Body of pancreas (tissue), 4 donors: Measurements from ENCODE around the gene UQCRH.

Experiments used
- POLR2A ChIP-seq, 3 donors: fragments of 450-650 bp; IDR thresholded peaks; one replicate each; pipeline ENCODE4 v1.6.1; 2016; ENCODE audit warnings: antibody characterized with exemption in 3 of 3, mild to moderate bottlenecking in 2 of 3
- TF ChIP-seq, protein P1 (sequence below), 7 experiments: fragments of 450-650 bp in 4 of 7; fragments of 200-600 bp in 3 of 7; sonication (generic) in 3 of 7; IDR thresholded peaks; one replicate each; pipeline ENCODE4 v1.5.1; 2016 to 2019; ENCODE audit warnings: antibody characterized with exemption in 7 of 7

- TF ChIP-seq, protein P1, sequence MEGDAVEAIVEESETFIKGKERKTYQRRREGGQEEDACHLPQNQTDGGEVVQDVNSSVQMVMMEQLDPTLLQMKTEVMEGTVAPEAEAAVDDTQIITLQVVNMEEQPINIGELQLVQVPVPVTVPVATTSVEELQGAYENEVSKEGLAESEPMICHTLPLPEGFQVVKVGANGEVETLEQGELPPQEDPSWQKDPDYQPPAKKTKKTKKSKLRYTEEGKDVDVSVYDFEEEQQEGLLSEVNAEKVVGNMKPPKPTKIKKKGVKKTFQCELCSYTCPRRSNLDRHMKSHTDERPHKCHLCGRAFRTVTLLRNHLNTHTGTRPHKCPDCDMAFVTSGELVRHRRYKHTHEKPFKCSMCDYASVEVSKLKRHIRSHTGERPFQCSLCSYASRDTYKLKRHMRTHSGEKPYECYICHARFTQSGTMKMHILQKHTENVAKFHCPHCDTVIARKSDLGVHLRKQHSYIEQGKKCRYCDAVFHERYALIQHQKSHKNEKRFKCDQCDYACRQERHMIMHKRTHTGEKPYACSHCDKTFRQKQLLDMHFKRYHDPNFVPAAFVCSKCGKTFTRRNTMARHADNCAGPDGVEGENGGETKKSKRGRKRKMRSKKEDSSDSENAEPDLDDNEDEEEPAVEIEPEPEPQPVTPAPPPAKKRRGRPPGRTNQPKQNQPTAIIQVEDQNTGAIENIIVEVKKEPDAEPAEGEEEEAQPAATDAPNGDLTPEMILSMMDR (IDR thresholded peaks at IDR 0.05) = no peak
- TF ChIP-seq POLR2A (IDR thresholded peaks at IDR 0.05) = no peak
Observed at GRCh38 chr1:46300673-46301405, 2.7 kb upstream of the UQCRH start.
